HEK293 (cell line): Measurements from ENCODE around the gene SCFD2.

ENCODE experiments used
- CTCF ChIA-PET: fragments of 350-600 bp; formaldehyde crosslinking; extraction: SDS; loops from one replicate; lab custom pipeline; 2021; ENCODE audit warnings: antibody characterized with exemption; lab: Yijun Ruan, JAX
- POLR2A ChIA-PET: fragments of 300-600 bp; formaldehyde crosslinking; extraction: SDS; loops from one replicate; lab custom pipeline; 2020; ENCODE audit warnings: antibody characterized with exemption, inconsistent platforms; lab: Yijun Ruan, JAX
- H3K27ac ChIP-seq: fragments of 200-500 bp; sonication (Bioruptor generic); 2 replicates; pipeline ENCODE4 v1.5.1; 2014; ENCODE audit warnings: low read depth, low read length, control low read depth, inconsistent platforms; ENCODE audit errors: extremely low read depth
- H3K36me3 ChIP-seq, 2 experiments: fragments of 200-500 bp in 1 of 2; sonication (Bioruptor generic) in 1 of 2; 1 replicate in 1 of 2; 2 replicates in 1 of 2; pipeline ENCODE4 v1.5.1; 2014 to 2017; ENCODE audit warnings: inconsistent platforms in 2 of 2, low read length in 2 of 2; ENCODE audit not compliant: control insufficient read depth in 2 of 2, insufficient read depth in 1 of 2
- H3K4me1 ChIP-seq: fragments of 200-500 bp; sonication (Bioruptor generic); 2 replicates; pipeline ENCODE4 v1.5.1; 2014; ENCODE audit warnings: mild to moderate bottlenecking, low read length, inconsistent platforms; ENCODE audit not compliant: control insufficient read depth, insufficient read depth
- H3K4me3 ChIP-seq: 2 replicates; pipeline ENCODE4 v1.5.1; 2011; ENCODE audit warnings: low read depth, mild to moderate bottlenecking, control low read depth, low read length, moderate library complexity
- H3K9me3 ChIP-seq: fragments of 200-500 bp; sonication (Bioruptor generic); 2 replicates; pipeline ENCODE4 v1.5.1; 2014; ENCODE audit warnings: low read depth, low read length, inconsistent platforms; ENCODE audit not compliant: control insufficient read depth, insufficient read depth
- EGR2 ChIP-seq: fragments of 450-650 bp; formaldehyde crosslinking; IDR thresholded peaks from 2 replicates; pipeline ENCODE4 v1.5.1; 2016; ENCODE audit warnings: low read depth, missing biosample characterization, missing genetic modification characterization
- SALL2 ChIP-seq: fragments of 450-650 bp; formaldehyde crosslinking; IDR thresholded peaks from 2 replicates; pipeline ENCODE4 v1.5.0; 2017; ENCODE audit warnings: missing biosample characterization, mild to moderate bottlenecking, missing genetic modification characterization, borderline replicate concordance
- ZFP69B ChIP-seq: fragments of 450-650 bp; formaldehyde crosslinking; IDR thresholded peaks from 2 replicates; pipeline ENCODE4 v1.5.1; 2016; ENCODE audit warnings: missing biosample characterization, missing genetic modification characterization
- ZNF138 ChIP-seq: fragments of 450-650 bp; formaldehyde crosslinking; IDR thresholded peaks from 2 replicates; pipeline ENCODE4 v1.5.1; 2016; ENCODE audit warnings: missing biosample characterization, missing genetic modification characterization, borderline replicate concordance
- ZNF146 ChIP-seq: fragments of 450-650 bp; formaldehyde crosslinking; IDR thresholded peaks from 2 replicates; pipeline ENCODE4 v1.5.1; 2016; ENCODE audit warnings: missing biosample characterization, missing genetic modification characterization
- ZNF16 ChIP-seq: fragments of 450-650 bp; formaldehyde crosslinking; IDR thresholded peaks from 2 replicates; pipeline ENCODE4 v1.5.1; 2016; ENCODE audit warnings: low read depth, missing biosample characterization, missing genetic modification characterization
- ZNF169 ChIP-seq: fragments of 450-650 bp; formaldehyde crosslinking; IDR thresholded peaks from 2 replicates; pipeline ENCODE4 v1.5.1; 2016; ENCODE audit warnings: missing biosample characterization, missing genetic modification characterization
- ZNF184 ChIP-seq: fragments of 450-650 bp; IDR thresholded peaks from 2 replicates; pipeline ENCODE4 v1.5.1; 2018; ENCODE audit warnings: missing biosample characterization, mild to moderate bottlenecking, missing genetic modification characterization
- ZNF394 ChIP-seq: fragments of 450-650 bp; formaldehyde crosslinking; IDR thresholded peaks from 2 replicates; pipeline ENCODE4 v1.5.1; 2016; ENCODE audit warnings: missing biosample characterization, missing genetic modification characterization, mild to moderate bottlenecking, moderate library complexity, borderline replicate concordance
- ZNF610 ChIP-seq: fragments of 450-650 bp; formaldehyde crosslinking; IDR thresholded peaks from 2 replicates; pipeline ENCODE4 v1.5.1; 2016; ENCODE audit warnings: missing biosample characterization, missing genetic modification characterization, borderline replicate concordance
- ZNF670 ChIP-seq: fragments of 450-650 bp; formaldehyde crosslinking; IDR thresholded peaks from 2 replicates; pipeline ENCODE4 v1.5.1; 2016; ENCODE audit warnings: missing biosample characterization, missing genetic modification characterization, low read depth
- ZNF747 ChIP-seq: fragments of 450-650 bp; formaldehyde crosslinking; IDR thresholded peaks from 2 replicates; pipeline ENCODE4 v1.5.1; 2016; ENCODE audit warnings: missing biosample characterization, missing genetic modification characterization
- ZSCAN30 ChIP-seq: fragments of 450-650 bp; IDR thresholded peaks from 2 replicates; pipeline ENCODE4 v1.5.1; 2018; ENCODE audit warnings: missing biosample characterization, mild to moderate bottlenecking, missing genetic modification characterization, moderate library complexity
- TF ChIP-seq, protein P1 (sequence below): fragments of 450-650 bp; formaldehyde crosslinking; IDR thresholded peaks from 2 replicates; pipeline ENCODE4 v1.5.1; 2017; ENCODE audit warnings: missing biosample characterization, missing genetic modification characterization
- TF ChIP-seq, protein P2 (sequence below): fragments of 450-650 bp; formaldehyde crosslinking; IDR thresholded peaks from 2 replicates; pipeline ENCODE4 v1.5.1; 2016; ENCODE audit warnings: missing biosample characterization, missing genetic modification characterization, borderline replicate concordance
- TF ChIP-seq, protein P3 (sequence below): fragments of 450-650 bp; formaldehyde crosslinking; IDR thresholded peaks from 2 replicates; pipeline ENCODE4 v1.5.1; 2016; ENCODE audit warnings: missing biosample characterization, missing genetic modification characterization
- TF ChIP-seq, protein P4 (sequence below): fragments of 450-650 bp; formaldehyde crosslinking; IDR thresholded peaks from 2 replicates; pipeline ENCODE4 v1.5.1; 2016; ENCODE audit warnings: missing biosample characterization, missing genetic modification characterization
- TF ChIP-seq, protein P5 (sequence below): fragments of 450-650 bp; formaldehyde crosslinking; IDR thresholded peaks from 2 replicates; pipeline ENCODE4 v1.5.1; 2016; ENCODE audit warnings: missing biosample characterization, missing genetic modification characterization
- TF ChIP-seq, protein P6 (sequence below): fragments of 450-650 bp; formaldehyde crosslinking; IDR thresholded peaks from 2 replicates; pipeline ENCODE4 v1.5.1; 2017; ENCODE audit warnings: missing biosample characterization, missing genetic modification characterization

Gene SCFD2

DNA sequence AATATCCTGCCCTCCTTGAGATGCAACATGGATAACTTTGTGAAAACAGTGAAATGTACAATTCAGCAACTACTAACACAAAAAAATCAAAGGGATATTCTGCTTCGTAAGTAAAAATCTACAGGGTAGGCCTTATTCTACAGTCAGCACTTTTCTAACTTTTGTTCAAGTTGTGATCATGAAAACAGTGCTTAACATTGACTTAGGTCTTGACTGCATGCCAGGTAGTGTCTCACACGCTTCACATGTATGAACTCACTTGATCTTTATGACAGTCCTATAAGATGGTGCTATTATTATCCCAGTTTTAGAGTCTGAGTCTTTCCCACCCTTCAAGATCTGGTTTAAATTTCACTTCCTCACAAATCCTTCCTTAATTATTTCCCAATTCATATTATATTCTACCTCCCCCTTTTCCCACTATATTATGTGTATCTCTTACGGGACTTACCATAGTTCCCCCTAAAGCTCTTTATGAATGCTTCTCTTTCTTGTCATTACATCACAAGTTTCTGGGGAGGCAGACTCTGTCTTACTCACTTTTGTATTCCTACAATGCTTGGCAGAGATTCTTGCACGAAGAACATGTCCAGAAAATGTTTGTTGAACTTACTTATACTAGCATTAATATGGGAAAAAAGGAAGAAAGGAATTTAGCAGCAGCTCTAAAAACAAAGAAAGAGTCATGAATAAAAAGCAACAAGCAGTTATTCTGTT, 179.8 kb downstream of the SCFD2 start:
- CTCF ChIA-PET, result no interaction called here
- H3K4me3 ChIP-seq, result no peak overlapping the region
- TF ChIP-seq ZNF146 (tag by site-specific recombination) (no peak), SALL2 (tag by site-specific recombination) (no peak), ZNF394 (no peak), ZSCAN30 (no peak), ZNF16 (no peak), ZNF610 (tag by site-specific recombination) (no peak), ZNF747 (no peak), ZNF169 (tag by site-specific recombination) (no peak), ZFP69B (no peak), EGR2 (tag by site-specific recombination) (no peak), ZNF184 (no peak), ZNF670 (no peak), ZNF138 (tag by site-specific recombination) (no peak)
- TF ChIP-seq, protein P1, sequence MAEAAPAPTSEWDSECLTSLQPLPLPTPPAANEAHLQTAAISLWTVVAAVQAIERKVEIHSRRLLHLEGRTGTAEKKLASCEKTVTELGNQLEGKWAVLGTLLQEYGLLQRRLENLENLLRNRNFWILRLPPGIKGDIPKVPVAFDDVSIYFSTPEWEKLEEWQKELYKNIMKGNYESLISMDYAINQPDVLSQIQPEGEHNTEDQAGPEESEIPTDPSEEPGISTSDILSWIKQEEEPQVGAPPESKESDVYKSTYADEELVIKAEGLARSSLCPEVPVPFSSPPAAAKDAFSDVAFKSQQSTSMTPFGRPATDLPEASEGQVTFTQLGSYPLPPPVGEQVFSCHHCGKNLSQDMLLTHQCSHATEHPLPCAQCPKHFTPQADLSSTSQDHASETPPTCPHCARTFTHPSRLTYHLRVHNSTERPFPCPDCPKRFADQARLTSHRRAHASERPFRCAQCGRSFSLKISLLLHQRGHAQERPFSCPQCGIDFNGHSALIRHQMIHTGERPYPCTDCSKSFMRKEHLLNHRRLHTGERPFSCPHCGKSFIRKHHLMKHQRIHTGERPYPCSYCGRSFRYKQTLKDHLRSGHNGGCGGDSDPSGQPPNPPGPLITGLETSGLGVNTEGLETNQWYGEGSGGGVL (tag by site-specific recombination), result no peak
- TF ChIP-seq, protein P2, sequence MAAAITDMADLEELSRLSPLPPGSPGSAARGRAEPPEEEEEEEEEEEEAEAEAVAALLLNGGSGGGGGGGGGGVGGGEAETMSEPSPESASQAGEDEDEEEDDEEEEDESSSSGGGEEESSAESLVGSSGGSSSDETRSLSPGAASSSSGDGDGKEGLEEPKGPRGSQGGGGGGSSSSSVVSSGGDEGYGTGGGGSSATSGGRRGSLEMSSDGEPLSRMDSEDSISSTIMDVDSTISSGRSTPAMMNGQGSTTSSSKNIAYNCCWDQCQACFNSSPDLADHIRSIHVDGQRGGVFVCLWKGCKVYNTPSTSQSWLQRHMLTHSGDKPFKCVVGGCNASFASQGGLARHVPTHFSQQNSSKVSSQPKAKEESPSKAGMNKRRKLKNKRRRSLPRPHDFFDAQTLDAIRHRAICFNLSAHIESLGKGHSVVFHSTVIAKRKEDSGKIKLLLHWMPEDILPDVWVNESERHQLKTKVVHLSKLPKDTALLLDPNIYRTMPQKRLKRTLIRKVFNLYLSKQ (tag by site-specific recombination), result no peak
- TF ChIP-seq, protein P3, sequence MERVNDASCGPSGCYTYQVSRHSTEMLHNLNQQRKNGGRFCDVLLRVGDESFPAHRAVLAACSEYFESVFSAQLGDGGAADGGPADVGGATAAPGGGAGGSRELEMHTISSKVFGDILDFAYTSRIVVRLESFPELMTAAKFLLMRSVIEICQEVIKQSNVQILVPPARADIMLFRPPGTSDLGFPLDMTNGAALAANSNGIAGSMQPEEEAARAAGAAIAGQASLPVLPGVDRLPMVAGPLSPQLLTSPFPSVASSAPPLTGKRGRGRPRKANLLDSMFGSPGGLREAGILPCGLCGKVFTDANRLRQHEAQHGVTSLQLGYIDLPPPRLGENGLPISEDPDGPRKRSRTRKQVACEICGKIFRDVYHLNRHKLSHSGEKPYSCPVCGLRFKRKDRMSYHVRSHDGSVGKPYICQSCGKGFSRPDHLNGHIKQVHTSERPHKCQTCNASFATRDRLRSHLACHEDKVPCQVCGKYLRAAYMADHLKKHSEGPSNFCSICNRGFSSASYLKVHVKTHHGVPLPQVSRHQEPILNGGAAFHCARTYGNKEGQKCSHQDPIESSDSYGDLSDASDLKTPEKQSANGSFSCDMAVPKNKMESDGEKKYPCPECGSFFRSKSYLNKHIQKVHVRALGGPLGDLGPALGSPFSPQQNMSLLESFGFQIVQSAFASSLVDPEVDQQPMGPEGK (tag by site-specific recombination), result no peak
- TF ChIP-seq, protein P4, sequence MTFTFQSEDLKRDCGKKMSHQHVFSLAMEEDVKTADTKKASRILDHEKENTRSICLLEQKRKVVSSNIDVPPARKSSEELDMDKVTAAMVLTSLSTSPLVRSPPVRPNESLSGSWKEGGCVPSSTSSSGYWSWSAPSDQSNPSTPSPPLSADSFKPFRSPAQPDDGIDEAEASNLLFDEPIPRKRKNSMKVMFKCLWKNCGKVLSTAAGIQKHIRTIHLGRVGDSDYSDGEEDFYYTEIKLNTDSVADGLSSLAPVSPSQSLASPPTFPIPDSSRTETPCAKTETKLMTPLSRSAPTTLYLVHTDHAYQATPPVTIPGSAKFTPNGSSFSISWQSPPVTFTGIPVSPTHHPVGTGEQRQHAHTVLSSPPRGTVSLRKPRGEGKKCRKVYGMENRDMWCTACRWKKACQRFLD (tag by site-specific recombination), result no peak
- TF ChIP-seq, protein P5, sequence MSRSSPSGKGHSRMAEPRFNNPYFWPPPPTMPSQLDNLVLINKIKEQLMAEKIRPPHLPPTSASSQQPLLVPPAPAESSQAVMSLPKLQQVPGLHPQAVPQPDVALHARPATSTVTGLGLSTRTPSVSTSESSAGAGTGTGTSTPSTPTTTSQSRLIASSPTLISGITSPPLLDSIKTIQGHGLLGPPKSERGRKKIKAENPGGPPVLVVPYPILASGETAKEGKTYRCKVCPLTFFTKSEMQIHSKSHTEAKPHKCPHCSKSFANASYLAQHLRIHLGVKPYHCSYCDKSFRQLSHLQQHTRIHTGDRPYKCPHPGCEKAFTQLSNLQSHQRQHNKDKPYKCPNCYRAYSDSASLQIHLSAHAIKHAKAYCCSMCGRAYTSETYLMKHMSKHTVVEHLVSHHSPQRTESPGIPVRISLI, result no peak
- TF ChIP-seq, protein P6, sequence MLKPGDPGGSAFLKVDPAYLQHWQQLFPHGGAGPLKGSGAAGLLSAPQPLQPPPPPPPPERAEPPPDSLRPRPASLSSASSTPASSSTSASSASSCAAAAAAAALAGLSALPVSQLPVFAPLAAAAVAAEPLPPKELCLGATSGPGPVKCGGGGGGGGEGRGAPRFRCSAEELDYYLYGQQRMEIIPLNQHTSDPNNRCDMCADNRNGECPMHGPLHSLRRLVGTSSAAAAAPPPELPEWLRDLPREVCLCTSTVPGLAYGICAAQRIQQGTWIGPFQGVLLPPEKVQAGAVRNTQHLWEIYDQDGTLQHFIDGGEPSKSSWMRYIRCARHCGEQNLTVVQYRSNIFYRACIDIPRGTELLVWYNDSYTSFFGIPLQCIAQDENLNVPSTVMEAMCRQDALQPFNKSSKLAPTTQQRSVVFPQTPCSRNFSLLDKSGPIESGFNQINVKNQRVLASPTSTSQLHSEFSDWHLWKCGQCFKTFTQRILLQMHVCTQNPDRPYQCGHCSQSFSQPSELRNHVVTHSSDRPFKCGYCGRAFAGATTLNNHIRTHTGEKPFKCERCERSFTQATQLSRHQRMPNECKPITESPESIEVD, result no peak
- no peaks in the 10 kb centered on the region for H3K36me3 ChIP-seq
- no peaks in the 10 kb centered on the region for H3K9me3 ChIP-seq
- POLR2A ChIA-PET, result no interaction called here
- H3K4me1 ChIP-seq, result peaks cover 6% of the 10 kb centered on the region; the same call in 1 of the 2 replicates
- no peak overlapping the region for H3K27ac ChIP-seq
